Stimulated activated CD4-positive, alpha-beta T cell treated with anti-CD3 and anti-CD28 coated beads, Interleukin-1b, Interleukin-23, amount 100 ng/mL, for 1 hour (primary cell): ENCODE results near the gene TP73.

Source experiments
- DNase-seq, 2 donors: peaks; one replicate each; pipeline ENCODE4 v3.0.0-alpha.2; 2020; ENCODE audit warnings: low read depth in 2 of 2

TP73 gene

GRCh38 chr1:3672971-3673361 is 20.6 kb downstream of the TP73 start:
- DNase-seq: no peak

- DNase-seq: no peak
Observed at GRCh38 chr1:3673381-3674099, 21.2 kb downstream of the TP73 start.

- DNase-seq: no peak
Observed at GRCh38 chr1:3674100-3675094, 22.1 kb downstream of the TP73 start.

GRCh38 chr1:3675436-3675835 is 23.1 kb downstream of the TP73 start:
- no peak for DNase-seq

- DNase-seq: no peak
Observed at GRCh38 chr1:3676581-3677470, 24.5 kb downstream of the TP73 start.

- no peak for DNase-seq
Observed at GRCh38 chr1:3677484-3677883, 25.2 kb downstream of the TP73 start.

- DNase-seq: no peak
Observed at GRCh38 chr1:3678361-3679097, 26.2 kb downstream of the TP73 start.

GRCh38 chr1:3679098-3679555 is 26.8 kb downstream of the TP73 start:
- DNase-seq: no peak

- DNase-seq: no peak
Observed at GRCh38 chr1:3679799-3680453, 27.6 kb downstream of the TP73 start.

GRCh38 chr1:3680488-3681230 is 28.3 kb downstream of the TP73 start:
- DNase-seq: no peak

GRCh38 chr1:3681231-3681897 is 29.0 kb downstream of the TP73 start:
- no peak for DNase-seq

- no peak for DNase-seq
Observed at GRCh38 chr1:3681898-3682806, 29.8 kb downstream of the TP73 start.

GRCh38 chr1:3683197-3683596 is 30.9 kb downstream of the TP73 start:
- DNase-seq: no peak

- no peak for DNase-seq
Observed at GRCh38 chr1:3683992-3684391, 31.7 kb downstream of the TP73 start.

GRCh38 chr1:3685222-3685621 is 32.9 kb downstream of the TP73 start:
- DNase-seq: no peak

GRCh38 chr1:3685906-3686305 is 33.6 kb downstream of the TP73 start:
- no peak for DNase-seq

GRCh38 chr1:3687504-3687903 is 35.2 kb downstream of the TP73 start:
- DNase-seq: no peak
